B cell (primary cell): Measurements from ENCODE around the gene DNAH2. TPM values are rescaled to one million over a fixed set of nuclear protein-coding genes. Genes with fewer than 3 reads are reported as not detected.

Experiments
- ATAC-seq: fragments of 200-7000 bp; cut with Tn5 transposase; one replicate; pipeline ENCODE4 v1.10.0; 2021; ENCODE audit warnings: low read depth, mild to moderate bottlenecking, moderate number of reproducible peaks, moderate library complexity
- CTCF ChIA-PET: fragments of 350-600 bp; sonication (Branson Sonifier 250); formaldehyde crosslinking; loops from one replicate; lab custom pipeline; 2021; ENCODE audit warnings: antibody characterized with exemption, inconsistent platforms; lab: Charles Lee
- POLR2A ChIA-PET: fragments of 350-600 bp; sonication (Branson Sonifier 250); formaldehyde crosslinking; loops from one replicate; lab custom pipeline; 2021; ENCODE audit warnings: antibody characterized with exemption; lab: Charles Lee
- DNase-seq: peaks from one replicate; pipeline ENCODE4 v3.0.0; 2013
- H2AFZ ChIP-seq: 2 replicates; pipeline ENCODE4 v1.6.1; 2012; ENCODE audit warnings: mild to moderate bottlenecking, low read depth, low read length; ENCODE audit not compliant: insufficient read depth, poor library complexity, severe bottlenecking
- H3K27ac ChIP-seq, 2 donors: 1 replicate in 1 of 2; 2 replicates in 1 of 2; pipeline ENCODE4 v1.5.1; 2012 to 2013; ENCODE audit warnings: low read length in 2 of 2, mild to moderate bottlenecking in 2 of 2, moderate library complexity in 1 of 2
- H3K27me3 ChIP-seq, 4 experiments: fragments of 200-600 bp in 1 of 4; sonication (generic) in 1 of 4; replicated peaks in 1 of 4; 1 replicate in 2 of 4; 2 replicates in 2 of 4; pipeline versions ENCODE4 v1.6.1 to v1.7.0; 2013 to 2016; ENCODE audit warnings: low read length in 3 of 4, mild to moderate bottlenecking in 2 of 4, mixed read lengths in 1 of 4, moderate library complexity in 1 of 4; ENCODE audit not compliant: insufficient read depth in 4 of 4, control insufficient read depth in 3 of 4; ENCODE audit errors: control extremely low read depth in 1 of 4
- H3K36me3 ChIP-seq, 2 experiments: replicated peaks in 1 of 2; 1 replicate in 1 of 2; 2 replicates in 1 of 2; pipeline versions ENCODE4 v1.6.1 to v1.7.1; 2013; ENCODE audit warnings: low read length in 1 of 2; ENCODE audit not compliant: insufficient read depth in 2 of 2, control insufficient read depth in 1 of 2; ENCODE audit errors: control extremely low read depth in 1 of 2, extremely low read depth in 1 of 2
- H3K4me1 ChIP-seq, 2 donors: fragments of 200-600 bp in 1 of 2; sonication (generic) in 1 of 2; 1 replicate in 1 of 2; 2 replicates in 1 of 2; pipeline versions ENCODE4 v1.5.1 to v1.6.1; 2013 to 2017; ENCODE audit warnings: low read length in 2 of 2; ENCODE audit not compliant: control insufficient read depth in 2 of 2, insufficient read depth in 2 of 2
- H3K4me2 ChIP-seq: replicated peaks from 2 replicates; pipeline ENCODE3; 2012; ENCODE audit warnings: mild to moderate bottlenecking, low read depth, low read length; ENCODE audit not compliant: poor library complexity, severe bottlenecking
- H3K4me3 ChIP-seq, 5 experiments: fragments of 200-600 bp in 1 of 5; sonication (generic) in 1 of 5; 1 replicate in 3 of 5; 2 replicates in 2 of 5; pipeline versions ENCODE4 v1.5.1 to v1.7.0; 2011 to 2016; ENCODE audit warnings: low read length in 4 of 5, mild to moderate bottlenecking in 4 of 5, low read depth in 2 of 5, control low read depth in 1 of 5, moderate library complexity in 1 of 5; ENCODE audit not compliant: insufficient read depth in 1 of 5; ENCODE audit errors: control extremely low read depth in 1 of 5, extremely low read depth in 1 of 5
- H3K79me2 ChIP-seq: fragments of 200-600 bp; sonication (generic); one replicate; pipeline ENCODE4 v1.6.0; 2016; ENCODE audit warnings: low read length; ENCODE audit not compliant: control insufficient read depth, insufficient read depth
- H3K9ac ChIP-seq: fragments of 200-600 bp; sonication (generic); 2 replicates; pipeline ENCODE4 v1.6.1; 2017; ENCODE audit warnings: mild to moderate bottlenecking, low read length, moderate library complexity
- H3K9me3 ChIP-seq, 3 donors: one replicate each; pipeline versions ENCODE4 v1.6.1 to v1.7.1; 2013; ENCODE audit warnings: low read length in 2 of 3; ENCODE audit not compliant: control insufficient read depth in 2 of 3, insufficient read depth in 1 of 3; ENCODE audit errors: control extremely low read depth in 1 of 3
- H4K20me1 ChIP-seq: 2 replicates; pipeline ENCODE4 v1.6.0; 2012; ENCODE audit warnings: mild to moderate bottlenecking, low read length; ENCODE audit not compliant: insufficient read depth, control insufficient read depth, poor library complexity, severe bottlenecking
- H3K27ac Mint-ChIP-seq: one replicate; pipeline ENCODE4 v1.8.0; 2021; ENCODE audit warnings: mixed read lengths
- H3K27me3 Mint-ChIP-seq: one replicate; pipeline ENCODE4 v1.8.0; 2021; ENCODE audit warnings: mixed read lengths
- H3K4me1 Mint-ChIP-seq: one replicate; pipeline ENCODE4 v1.8.0; 2021; ENCODE audit warnings: mixed read lengths
- H3K4me3 Mint-ChIP-seq: one replicate; pipeline ENCODE4 v1.8.0; 2021; ENCODE audit warnings: mixed read lengths
- H3K9me3 Mint-ChIP-seq: one replicate; pipeline ENCODE4 v1.8.0; 2022; ENCODE audit warnings: mixed read lengths; ENCODE audit not compliant: insufficient read depth
- EZH2 ChIP-seq: IDR thresholded peaks from 2 replicates; pipeline ENCODE4 v1.6.1; 2012; ENCODE audit warnings: borderline replicate concordance, low read depth, mild to moderate bottlenecking, moderate library complexity, low read length; ENCODE audit not compliant: insufficient read depth, poor library complexity, severe bottlenecking
- WGBS: methylation state at CpG from one replicate; pipeline ENCODE4 v1.1.5; 2013; ENCODE audit warnings: missing lambda C conversion rate; ENCODE audit not compliant: insufficient coverage; 5-methylcytosine and 5-hydroxymethylcytosine counted together
- intact Hi-C: fragments of 100-400 bp; cut with micrococcal nuclease; formaldehyde crosslinking; loops from one replicate; pipeline ENCODE4 v1.10.0; 2022
- polyA plus RNA-seq: library from polyadenylated mRNA; depleted of rRNA; stranded (reverse); fragments of >200 nt; gene quantifications from 2 replicates; pipeline ENCODE4 v1.2.3, GENCODE V29; 2012
- total RNA-seq, 2 donors: library from RNA; stranded (reverse); fragments of 120-200 nt in 1 of 2; gene quantifications; 1 replicate in 1 of 2; 2 replicates in 1 of 2; pipeline versions ENCODE4 v1.2.3 to v1.2.4, GENCODE V29; 2013 to 2022
- TF ChIP-seq, protein P1 (sequence below): fragments of 200-600 bp; IDR thresholded peaks from one replicate; pipeline ENCODE4 v1.8.0; 2022; ENCODE audit warnings: antibody characterized with exemption, mild to moderate bottlenecking

DNAH2 gene
- total and polyA plus RNA-seq, 2 donors (not counting 1 experiment from before 2014, with no cell fraction given), result 0.03 TPM; not detected in 1

DNA sequence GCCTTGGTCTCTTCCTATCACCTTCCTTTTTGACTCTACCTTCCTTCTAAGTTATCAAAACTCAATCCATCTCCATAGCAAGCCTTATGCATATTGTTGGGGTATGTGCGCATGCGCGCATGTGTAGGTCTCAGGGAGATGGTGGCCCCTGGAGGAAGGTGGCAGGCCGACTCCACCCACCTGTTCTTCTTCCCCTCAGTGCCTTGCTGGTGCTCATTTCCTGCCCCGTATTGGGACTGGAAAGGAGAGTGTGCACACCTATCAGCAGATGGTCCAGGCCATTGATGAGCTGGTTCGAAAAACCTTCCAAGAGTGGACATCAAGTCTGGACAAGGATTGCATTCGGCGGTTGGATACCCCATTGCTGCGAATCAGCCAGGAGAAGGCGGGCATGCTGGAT lies 25.2 kb downstream of the DNAH2 start:
- no peaks in the 10 kb centered on the region for H3K79me2 ChIP-seq
- H3K4me2 ChIP-seq, result no peak overlapping the region
- no peak overlapping the region for H3K4me3 Mint-ChIP-seq
- H3K27me3 Mint-ChIP-seq, result peaks cover 34% of the 10 kb centered on the region
- H3K27me3 ChIP-seq, result peaks cover 0 to 5% (median 0%) of the 10 kb centered on the region in 4 experiments
- TF ChIP-seq EZH2, result no peak
- TF ChIP-seq, protein P1, sequence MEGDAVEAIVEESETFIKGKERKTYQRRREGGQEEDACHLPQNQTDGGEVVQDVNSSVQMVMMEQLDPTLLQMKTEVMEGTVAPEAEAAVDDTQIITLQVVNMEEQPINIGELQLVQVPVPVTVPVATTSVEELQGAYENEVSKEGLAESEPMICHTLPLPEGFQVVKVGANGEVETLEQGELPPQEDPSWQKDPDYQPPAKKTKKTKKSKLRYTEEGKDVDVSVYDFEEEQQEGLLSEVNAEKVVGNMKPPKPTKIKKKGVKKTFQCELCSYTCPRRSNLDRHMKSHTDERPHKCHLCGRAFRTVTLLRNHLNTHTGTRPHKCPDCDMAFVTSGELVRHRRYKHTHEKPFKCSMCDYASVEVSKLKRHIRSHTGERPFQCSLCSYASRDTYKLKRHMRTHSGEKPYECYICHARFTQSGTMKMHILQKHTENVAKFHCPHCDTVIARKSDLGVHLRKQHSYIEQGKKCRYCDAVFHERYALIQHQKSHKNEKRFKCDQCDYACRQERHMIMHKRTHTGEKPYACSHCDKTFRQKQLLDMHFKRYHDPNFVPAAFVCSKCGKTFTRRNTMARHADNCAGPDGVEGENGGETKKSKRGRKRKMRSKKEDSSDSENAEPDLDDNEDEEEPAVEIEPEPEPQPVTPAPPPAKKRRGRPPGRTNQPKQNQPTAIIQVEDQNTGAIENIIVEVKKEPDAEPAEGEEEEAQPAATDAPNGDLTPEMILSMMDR, result no peak
- H3K27ac ChIP-seq, result no peak overlapping the region
- CTCF ChIA-PET, result interaction anchor here (0.6 to 3.7 kb wide), 19 partner anchors 10 to 802 kb away, joined by 3 to 43 read pairs (median 6); partner anchors contain the start of genes RNF227 and WRAP53
- 86% methylated on average over 7 of the region's 10 CpGs for WGBS
- ATAC-seq, result no peak
- H3K4me1 ChIP-seq, result no peaks in the 10 kb centered on the region
- no peak overlapping the region for H2AFZ ChIP-seq
- no peak overlapping the region for H3K27ac Mint-ChIP-seq
- POLR2A ChIA-PET, result no interaction called here
- no peaks in the 10 kb centered on the region for H3K9me3 Mint-ChIP-seq
- no peaks in the 10 kb centered on the region for H3K36me3 ChIP-seq
- intact Hi-C loops, result loop anchor here (1.0 to 10.0 kb wide), 6 partner anchors 80 to 315 kb away; partner anchors contain the start of gene CHD3
- no peak overlapping the region for H3K4me3 ChIP-seq
- H3K9ac ChIP-seq, result no peak overlapping the region
- no peaks in the 10 kb centered on the region for H4K20me1 ChIP-seq
- no peak for DNase-seq
- no peaks in the 10 kb centered on the region for H3K9me3 ChIP-seq
- no peaks in the 10 kb centered on the region for H3K4me1 Mint-ChIP-seq

DNA sequence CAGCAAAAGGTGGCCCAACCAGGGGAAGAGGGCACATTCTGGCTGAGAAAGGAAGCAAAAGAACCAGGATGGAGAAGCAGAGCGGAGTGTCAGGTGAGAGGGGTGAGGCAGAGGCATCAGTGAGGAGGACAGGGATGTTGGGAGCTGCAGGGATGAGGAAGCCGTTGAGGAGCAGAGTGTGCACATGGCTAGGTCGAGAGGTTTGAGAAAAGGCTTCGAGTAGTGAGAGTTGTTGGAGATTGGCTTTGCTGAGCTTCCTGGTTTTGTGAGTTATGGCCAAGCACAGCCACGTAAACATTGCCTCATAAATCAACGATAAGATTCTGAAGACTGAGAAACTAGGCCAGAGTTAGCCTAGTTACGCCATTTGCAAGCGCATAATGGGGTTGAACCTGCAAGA lies 26.9 kb downstream of the DNAH2 start:
- H4K20me1 ChIP-seq, result no peaks in the 10 kb centered on the region
- no peak overlapping the region for H3K9ac ChIP-seq
- ChIA-PET CTCF (interaction anchor here (0.7 to 3.7 kb wide), 16 partner anchors 9 to 313 kb away, joined by 3 to 43 read pairs (median 6); no protein-coding TSS in a partner anchor), POLR2A (interaction anchor here (1.5 kb wide), 1 partner anchor 100 kb away, joined by 4 read pairs; no protein-coding TSS in a partner anchor)
- 70% methylated on average over 7 of the region's 8 CpGs for WGBS
- no peak overlapping the region for H3K4me2 ChIP-seq
- no peaks in the 10 kb centered on the region for H3K36me3 ChIP-seq
- no peak overlapping the region for H3K4me3 ChIP-seq
- H3K27ac ChIP-seq, result no peak overlapping the region
- H3K4me1 ChIP-seq, result no peaks in the 10 kb centered on the region
- H3K9me3 Mint-ChIP-seq, result no peaks in the 10 kb centered on the region
- H3K27me3 ChIP-seq, result peaks cover 0 to 5% (median 0%) of the 10 kb centered on the region in 4 experiments
- H3K9me3 ChIP-seq, result no peaks in the 10 kb centered on the region
- no peaks in the 10 kb centered on the region for H3K79me2 ChIP-seq
- H3K4me1 Mint-ChIP-seq, result no peaks in the 10 kb centered on the region
- ATAC-seq, result no peak
- H2AFZ ChIP-seq, result no peak overlapping the region
- H3K4me3 Mint-ChIP-seq, result no peak overlapping the region
- H3K27me3 Mint-ChIP-seq, result peaks cover 28% of the 10 kb centered on the region
- TF ChIP-seq, protein P1, result no peak
- TF ChIP-seq EZH2, result no peak
- no peak overlapping the region for H3K27ac Mint-ChIP-seq
- intact Hi-C loops, result loop anchor here (5.0 to 10.0 kb wide), 2 partner anchors 140 to 298 kb away; partner anchors contain the start of gene CHD3
- DNase-seq, result no peak
